ENCODE data around the gene TACC3. TPM values are rescaled to one million over a fixed set of nuclear protein-coding genes. Genes with fewer than 3 reads are reported as not detected.

TACC3 gene
- total and polyA plus RNA-seq, 12 donors, result 5.5 to 26.5 (median 11.4) TPM

DNA sequence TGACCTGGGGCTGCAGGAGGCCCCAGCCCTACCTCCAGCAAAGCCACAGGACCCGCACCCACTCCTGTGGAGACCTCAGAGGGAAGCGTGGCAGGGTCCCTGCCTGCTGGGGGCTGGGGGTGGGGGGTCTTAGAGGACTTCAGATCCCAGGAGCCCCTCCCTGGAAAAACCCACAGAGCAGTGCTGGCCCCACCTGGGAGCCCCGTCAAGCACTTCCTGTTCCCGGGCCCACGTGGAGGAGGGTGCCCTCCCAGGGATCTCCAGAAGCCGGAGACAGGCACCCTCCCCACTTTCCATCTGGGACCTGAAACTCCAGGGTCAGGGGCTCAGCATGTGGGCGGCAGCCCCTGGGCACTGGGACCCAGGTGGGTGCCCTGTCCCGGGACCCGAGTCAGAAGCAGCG is 32.0 kb downstream of the TACC3 start:
- peaks cover 0 to 2% of the 10 kb centered on the region in 2 donors for H3K4me1 ChIP-seq (replicated peaks in 1 of 2)
- no peak for TF ChIP-seq POLR2A (IDR thresholded peaks at IDR 0.05)
- TF ChIP-seq, protein P1, sequence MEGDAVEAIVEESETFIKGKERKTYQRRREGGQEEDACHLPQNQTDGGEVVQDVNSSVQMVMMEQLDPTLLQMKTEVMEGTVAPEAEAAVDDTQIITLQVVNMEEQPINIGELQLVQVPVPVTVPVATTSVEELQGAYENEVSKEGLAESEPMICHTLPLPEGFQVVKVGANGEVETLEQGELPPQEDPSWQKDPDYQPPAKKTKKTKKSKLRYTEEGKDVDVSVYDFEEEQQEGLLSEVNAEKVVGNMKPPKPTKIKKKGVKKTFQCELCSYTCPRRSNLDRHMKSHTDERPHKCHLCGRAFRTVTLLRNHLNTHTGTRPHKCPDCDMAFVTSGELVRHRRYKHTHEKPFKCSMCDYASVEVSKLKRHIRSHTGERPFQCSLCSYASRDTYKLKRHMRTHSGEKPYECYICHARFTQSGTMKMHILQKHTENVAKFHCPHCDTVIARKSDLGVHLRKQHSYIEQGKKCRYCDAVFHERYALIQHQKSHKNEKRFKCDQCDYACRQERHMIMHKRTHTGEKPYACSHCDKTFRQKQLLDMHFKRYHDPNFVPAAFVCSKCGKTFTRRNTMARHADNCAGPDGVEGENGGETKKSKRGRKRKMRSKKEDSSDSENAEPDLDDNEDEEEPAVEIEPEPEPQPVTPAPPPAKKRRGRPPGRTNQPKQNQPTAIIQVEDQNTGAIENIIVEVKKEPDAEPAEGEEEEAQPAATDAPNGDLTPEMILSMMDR (IDR thresholded peaks at IDR 0.05), result no peak
- peaks cover 2% of the 10 kb centered on the region for H3K27me3 ChIP-seq
- no peak for DNase-seq
- H3K36me3 ChIP-seq (replicated peaks in 1 of 2), result no peaks in the 10 kb centered on the region
- no peak overlapping the region for H3K4me3 ChIP-seq
- intact Hi-C loops (cut with DNase I), result no loop called here
- no peak overlapping the region for H3K27ac ChIP-seq
- H3K9me3 ChIP-seq (replicated peaks in 1 of 3), result no peaks in the 10 kb centered on the region
- WGBS, 4 donors, result 72 to 84% (median 82%) methylated on average over 8 to 10 of the region's 10 CpGs; no CpG with 5 or more reads in 1 of the 4 donors

DNA sequence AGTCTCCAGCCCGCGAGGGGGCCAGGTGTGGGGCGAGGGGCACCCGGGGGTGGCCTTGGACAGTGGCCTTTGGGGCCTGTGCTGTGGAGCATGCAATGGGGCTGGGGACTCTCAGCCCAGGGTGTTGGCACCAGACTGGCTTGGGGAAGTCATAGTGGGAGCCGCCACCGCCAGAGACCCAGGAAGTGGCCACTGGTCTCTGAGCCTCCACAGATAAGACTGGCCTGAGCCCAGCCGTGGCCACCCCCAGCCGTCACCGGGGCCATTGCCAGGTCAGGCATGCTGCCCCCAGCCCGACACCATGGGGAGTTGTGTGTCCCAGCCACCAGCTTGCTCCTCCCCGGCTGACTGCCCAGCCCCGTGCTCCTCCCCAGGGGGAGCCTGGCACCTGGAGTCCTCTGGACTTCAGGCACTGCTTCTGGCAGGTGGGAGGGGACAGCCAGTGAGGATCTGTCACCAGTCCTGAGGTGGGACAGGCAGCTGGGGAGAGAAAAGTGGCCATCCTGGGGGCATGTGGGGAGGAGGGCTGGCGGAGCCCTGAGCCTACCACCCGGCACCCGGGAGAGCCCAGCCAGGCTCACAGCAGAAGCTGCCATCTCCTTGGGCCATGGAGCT is 32.5 kb downstream of the TACC3 start:
- 82 to 96% (median 86%) methylated on average over 3 to 15 of the region's 15 CpGs for WGBS, 4 donors
- intact Hi-C loops (cut with DNase I), result no loop called here
- no peak overlapping the region for H3K4me3 ChIP-seq

DNA sequence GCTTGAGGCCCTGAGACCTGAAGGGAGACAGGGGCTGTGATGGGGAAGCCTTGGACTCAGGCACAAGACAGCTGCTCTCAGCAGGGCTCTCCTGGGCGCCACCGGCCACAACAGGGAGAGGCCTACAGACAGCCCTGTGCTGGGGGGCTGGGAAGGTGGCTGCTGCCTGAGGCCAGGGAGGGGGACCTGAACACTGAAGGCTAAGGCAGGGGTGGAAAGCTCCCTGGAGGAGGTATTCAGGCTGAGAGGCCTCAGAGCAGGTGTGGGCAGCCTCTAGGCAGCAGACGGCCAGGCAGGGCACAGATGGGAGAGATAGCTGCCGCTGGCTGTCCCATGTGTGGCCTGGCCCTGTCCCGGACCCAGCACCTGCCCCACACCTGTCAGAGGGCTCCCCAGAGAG is 33.0 kb downstream of the TACC3 start:
- no peak for TF ChIP-seq POLR2A (IDR thresholded peaks at IDR 0.05)
- TF ChIP-seq, protein P1 (IDR thresholded peaks at IDR 0.05), result no peak
- intact Hi-C loops (cut with DNase I), result no loop called here
- no peaks in the 10 kb centered on the region for H3K4me1 ChIP-seq (replicated peaks in 1 of 2)
- no peaks in the 10 kb centered on the region for H3K9me3 ChIP-seq (replicated peaks in 1 of 3)
- no peak overlapping the region for H3K4me3 ChIP-seq
- 89 to 100% (median 94%) methylated on average over 2 to 5 of the region's 5 CpGs for WGBS, 4 donors
- no peaks in the 10 kb centered on the region for H3K27me3 ChIP-seq
- H3K27ac ChIP-seq, result no peak overlapping the region
- no peak for DNase-seq
- no peaks in the 10 kb centered on the region for H3K36me3 ChIP-seq (replicated peaks in 1 of 2)

More for the DNA sequence above, 32.5 kb downstream of the TACC3 start:
- Histone ChIP-seq H3K36me3 (replicated peaks in 1 of 2) (no peaks in the 10 kb centered on the region), H3K27me3 (no peaks in the 10 kb centered on the region), H3K4me1 (replicated peaks in 1 of 2) (no peaks in the 10 kb centered on the region), H3K27ac (no peak overlapping the region), H3K9me3 (replicated peaks in 1 of 3) (no peaks in the 10 kb centered on the region)
- no peak for DNase-seq
- TF ChIP-seq, protein P1 (IDR thresholded peaks at IDR 0.05), result no peak
- no peak for TF ChIP-seq POLR2A (IDR thresholded peaks at IDR 0.05)

DNA sequence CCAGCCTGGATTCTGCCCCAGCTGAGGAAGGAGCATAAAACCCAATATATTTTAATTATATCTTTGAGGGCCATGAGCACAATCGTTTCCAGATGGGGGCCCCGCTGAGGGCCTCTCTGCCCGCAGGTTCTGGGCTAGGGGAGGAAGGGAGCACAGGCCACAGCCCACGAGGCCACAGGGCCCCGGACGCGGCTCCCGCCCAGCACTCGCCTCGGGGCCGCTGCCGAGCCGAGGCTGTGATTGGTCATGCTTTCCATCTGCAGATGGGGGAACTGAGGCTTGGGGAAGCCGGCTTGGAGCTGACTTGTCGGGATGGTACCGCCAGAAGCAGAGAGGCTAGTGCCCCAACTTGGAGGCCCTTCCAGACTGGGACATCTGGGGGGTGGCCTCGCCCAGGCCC is 34.0 kb downstream of the TACC3 start:
- intact Hi-C loops (cut with DNase I), result no loop called here
- Histone ChIP-seq H3K36me3 (replicated peaks in 1 of 2) (no peaks in the 10 kb centered on the region), H3K27me3 (no peaks in the 10 kb centered on the region), H3K9me3 (replicated peaks in 1 of 3) (no peaks in the 10 kb centered on the region), H3K4me1 (replicated peaks in 1 of 2) (no peaks in the 10 kb centered on the region), H3K4me3 (no peak overlapping the region), H3K27ac (no peak overlapping the region)
- no peak for TF ChIP-seq POLR2A (IDR thresholded peaks at IDR 0.05)
- TF ChIP-seq, protein P1 (IDR thresholded peaks at IDR 0.05), result no peak
- WGBS, 4 donors, result 82 to 90% (median 86%) methylated on average over 4 to 17 of the region's 17 CpGs
- no peak for DNase-seq

Measured in adrenal gland (tissue), 12 donors.